ENCODE results near the gene PPIG.
"Not testable (repeated sequence)": the region's sequence is repeated elsewhere in the genome, so short reads cannot be mapped to it uniquely, and the experiment has no call there.

Gene PPIG

DNA sequence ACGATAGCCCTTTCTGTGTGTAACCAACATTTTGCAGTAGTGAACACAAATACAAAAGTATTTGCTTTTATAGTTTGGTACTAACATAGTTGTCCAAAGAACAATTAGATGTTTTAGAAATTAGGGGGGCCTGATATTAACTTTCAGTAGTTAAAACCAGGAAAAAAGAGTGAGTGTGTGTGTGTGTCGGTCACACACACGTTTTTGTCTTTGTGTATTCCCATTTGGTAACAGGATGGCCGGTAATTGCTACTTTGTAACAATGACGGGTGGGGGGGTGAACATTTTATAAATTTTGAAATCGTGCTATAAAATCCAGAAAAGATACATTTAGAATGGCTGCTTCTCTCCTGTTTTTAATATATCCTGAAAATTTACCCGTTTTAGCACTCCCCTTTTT lies 1.5 kb downstream of the PPIG start:
- Histone ChIP-seq H3K27ac (ENCODE audit: low read depth, low read length) (no peak overlapping the region; the same call in 1 of the 2 replicates), H3K36me3 (ENCODE audit: control insufficient read depth, insufficient read depth, low read length) (no peaks in the 10 kb centered on the region), H3K4me3 (ENCODE audit: low read depth, low read length) (peak overlapping the region; percentile 79), H3K4me1 (ENCODE audit: control insufficient read depth, insufficient read depth, low read length) (no peaks in the 10 kb centered on the region), H3K27me3 (ENCODE audit: control insufficient read depth, insufficient read depth, low read length) (no peaks in the 10 kb centered on the region), H3K9ac (ENCODE audit: low read length) (peak overlapping the region; percentile 97), H3K9me3 (ENCODE audit: control insufficient read depth, insufficient read depth, low read depth, low read length) (peaks cover 9% of the 10 kb centered on the region; the same call in 1 of the 2 replicates)

DNA sequence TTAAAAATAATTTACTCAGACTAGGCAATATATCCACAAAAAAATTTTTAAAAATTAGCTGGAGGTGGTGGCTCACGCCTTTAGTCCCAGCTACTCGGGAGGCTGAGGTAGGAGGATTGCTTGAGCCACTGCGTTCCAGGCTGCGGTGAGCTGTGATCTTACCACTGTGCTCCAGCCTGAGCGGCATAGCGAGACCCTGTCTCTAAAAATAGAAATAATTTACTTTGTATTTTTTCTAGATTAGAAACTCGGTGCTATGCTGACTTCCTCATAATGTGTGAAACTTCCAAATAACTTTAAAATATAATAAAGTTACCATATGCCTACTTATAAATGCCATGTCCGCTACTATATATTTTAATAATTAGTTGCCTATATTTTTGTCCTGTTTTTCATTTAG lies 6.7 kb downstream of the PPIG start:
- Histone ChIP-seq H3K36me3 (ENCODE audit: control insufficient read depth, insufficient read depth, low read length) (no peaks in the 10 kb centered on the region), H3K27ac (ENCODE audit: low read depth, low read length) (no peak overlapping the region), H3K9me3 (ENCODE audit: control insufficient read depth, insufficient read depth, low read depth, low read length) (peaks cover 2% of the 10 kb centered on the region; the same call in 1 of the 2 replicates), H3K27me3 (ENCODE audit: control insufficient read depth, insufficient read depth, low read length) (no peaks in the 10 kb centered on the region), H3K4me1 (ENCODE audit: control insufficient read depth, insufficient read depth, low read length) (no peaks in the 10 kb centered on the region), H3K9ac (ENCODE audit: low read length) (no peak overlapping the region), H3K4me3 (ENCODE audit: low read depth, low read length) (no peak overlapping the region)

DNA sequence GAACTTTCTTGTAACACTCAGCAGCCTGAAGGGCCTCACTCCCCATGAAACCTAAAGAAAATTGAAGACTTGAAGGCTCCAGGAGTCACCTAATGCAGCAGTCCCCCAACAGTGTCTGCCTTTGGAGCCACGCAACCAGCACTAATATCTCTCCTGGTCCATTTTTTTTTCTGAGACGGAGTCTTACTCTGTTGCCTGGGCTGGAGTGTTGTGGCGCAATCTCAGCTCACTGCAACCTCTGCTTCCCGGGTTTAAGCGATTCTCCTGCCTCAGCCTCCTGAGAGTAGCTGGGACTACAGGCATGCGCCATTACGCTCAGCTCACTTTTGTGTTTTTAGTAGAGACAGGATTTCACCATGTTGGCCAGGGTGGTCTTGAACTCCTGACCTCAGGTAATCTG lies 12.4 kb downstream of the PPIG start:
- H3K9me3 ChIP-seq (ENCODE audit: control insufficient read depth, insufficient read depth, low read depth, low read length); H3K27ac ChIP-seq (ENCODE audit: low read depth, low read length); H3K27me3 ChIP-seq (ENCODE audit: control insufficient read depth, insufficient read depth, low read length); H3K4me3 ChIP-seq (ENCODE audit: low read depth, low read length); H3K4me1 ChIP-seq (ENCODE audit: control insufficient read depth, insufficient read depth, low read length); H3K36me3 ChIP-seq (ENCODE audit: control insufficient read depth, insufficient read depth, low read length); H3K9ac ChIP-seq (ENCODE audit: low read length): not testable (repeated sequence)

GRCh38 chr2:169598982-169599381 lies 14.8 kb downstream of the PPIG start:
- H3K36me3 ChIP-seq (ENCODE audit: control insufficient read depth, insufficient read depth, low read length) = peaks cover 4% of the 10 kb centered on the region; the same call in 1 of the 2 replicates
- no peaks in the 10 kb centered on the region for H3K9me3 ChIP-seq (ENCODE audit: control insufficient read depth, insufficient read depth, low read depth, low read length)
- H3K9ac ChIP-seq (ENCODE audit: low read length) = no peak overlapping the region
- H3K4me3 ChIP-seq (ENCODE audit: low read depth, low read length) = no peak overlapping the region
- H3K4me1 ChIP-seq (ENCODE audit: control insufficient read depth, insufficient read depth, low read length) = no peaks in the 10 kb centered on the region
- H3K27ac ChIP-seq (ENCODE audit: low read depth, low read length) = no peak overlapping the region; the same call in 1 of the 2 replicates
- no peaks in the 10 kb centered on the region for H3K27me3 ChIP-seq (ENCODE audit: control insufficient read depth, insufficient read depth, low read length)

- H3K27ac ChIP-seq (ENCODE audit: low read depth, low read length) = no peak overlapping the region; the same call in 1 of the 2 replicates
Measured at GRCh38 chr2:169599568-169599967, 15.4 kb downstream of the PPIG start.

DNA sequence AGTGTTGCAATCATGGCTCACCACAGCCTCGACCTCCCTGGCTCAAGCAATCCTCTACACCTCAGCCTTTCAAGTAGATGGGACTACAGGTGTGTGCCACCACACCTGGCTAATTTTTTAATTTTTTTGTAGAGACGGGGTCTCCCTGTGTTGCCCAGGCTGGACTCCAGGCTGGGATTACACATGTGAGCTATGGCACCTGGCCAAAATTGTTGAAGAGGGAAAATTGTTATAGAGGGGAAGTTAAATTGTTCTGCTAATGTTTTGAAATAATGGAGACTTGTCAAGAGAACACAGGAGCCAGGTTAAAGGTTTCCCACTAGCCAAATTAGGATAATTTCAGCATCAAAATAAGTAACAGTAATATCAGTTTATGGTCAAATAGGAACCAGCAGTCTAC lies 25.1 kb downstream of the PPIG start:
- Histone ChIP-seq H3K9me3 (ENCODE audit: control insufficient read depth, insufficient read depth, low read depth, low read length) (no peaks in the 10 kb centered on the region), H3K36me3 (ENCODE audit: control insufficient read depth, insufficient read depth, low read length) (peaks cover 92% of the 10 kb centered on the region)

More at GRCh38 chr2:169599568-169599967, 15.4 kb downstream of the PPIG start:
- Histone ChIP-seq H3K9ac (ENCODE audit: low read length) (no peak overlapping the region), H3K27me3 (ENCODE audit: control insufficient read depth, insufficient read depth, low read length) (no peaks in the 10 kb centered on the region), H3K36me3 (ENCODE audit: control insufficient read depth, insufficient read depth, low read length) (peaks cover 9% of the 10 kb centered on the region), H3K4me3 (ENCODE audit: low read depth, low read length) (no peak overlapping the region), H3K4me1 (ENCODE audit: control insufficient read depth, insufficient read depth, low read length) (no peaks in the 10 kb centered on the region), H3K9me3 (ENCODE audit: control insufficient read depth, insufficient read depth, low read depth, low read length) (no peaks in the 10 kb centered on the region)

DNA sequence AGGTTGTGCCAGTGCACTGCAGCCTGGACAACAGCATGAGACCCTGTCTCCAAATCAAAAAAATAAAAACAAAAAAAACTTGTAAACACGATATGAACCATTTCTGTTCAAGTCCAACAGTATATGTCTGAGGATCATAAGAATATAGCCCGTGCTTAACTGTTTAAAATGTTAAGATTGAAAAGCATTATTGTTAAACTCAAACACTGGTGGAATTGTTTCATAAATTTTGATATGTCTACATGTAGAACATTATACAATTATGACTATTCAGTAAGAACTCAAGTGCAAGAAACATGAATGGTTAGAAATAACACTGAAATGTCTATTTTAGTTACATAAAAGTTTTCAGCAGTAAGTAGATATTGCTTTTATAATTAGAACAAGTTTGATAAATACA lies 29.7 kb downstream of the PPIG start:
- Histone ChIP-seq H3K9me3 (ENCODE audit: control insufficient read depth, insufficient read depth, low read depth, low read length) (peaks cover 3% of the 10 kb centered on the region; the same call in 1 of the 2 replicates), H3K36me3 (ENCODE audit: control insufficient read depth, insufficient read depth, low read length) (peaks cover 69% of the 10 kb centered on the region), H3K27me3 (ENCODE audit: control insufficient read depth, insufficient read depth, low read length) (no peaks in the 10 kb centered on the region), H3K27ac (ENCODE audit: low read depth, low read length) (no peak overlapping the region), H3K4me3 (ENCODE audit: low read depth, low read length) (no peak overlapping the region), H3K4me1 (ENCODE audit: control insufficient read depth, insufficient read depth, low read length) (no peaks in the 10 kb centered on the region), H3K9ac (ENCODE audit: low read length) (no peak overlapping the region)

More for the DNA sequence above, 25.1 kb downstream of the PPIG start:
- no peaks in the 10 kb centered on the region for H3K27me3 ChIP-seq (ENCODE audit: control insufficient read depth, insufficient read depth, low read length)
- no peaks in the 10 kb centered on the region for H3K4me1 ChIP-seq (ENCODE audit: control insufficient read depth, insufficient read depth, low read length)
- H3K27ac ChIP-seq (ENCODE audit: low read depth, low read length) = no peak overlapping the region
- H3K4me3 ChIP-seq (ENCODE audit: low read depth, low read length) = no peak overlapping the region
- H3K9ac ChIP-seq (ENCODE audit: low read length) = no peak overlapping the region

- not testable (repeated sequence) for H3K9ac ChIP-seq (ENCODE audit: low read length); H3K4me3 ChIP-seq (ENCODE audit: low read depth, low read length); H3K27me3 ChIP-seq (ENCODE audit: control insufficient read depth, insufficient read depth, low read length); H3K27ac ChIP-seq (ENCODE audit: low read depth, low read length); H3K9me3 ChIP-seq (ENCODE audit: control insufficient read depth, insufficient read depth, low read depth, low read length); H3K4me1 ChIP-seq (ENCODE audit: control insufficient read depth, insufficient read depth, low read length)
- H3K36me3 ChIP-seq (ENCODE audit: control insufficient read depth, insufficient read depth, low read length) = peaks cover 61% of the 10 kb centered on the region
Measured at GRCh38 chr2:169615982-169616381, 31.8 kb downstream of the PPIG start.

DNA sequence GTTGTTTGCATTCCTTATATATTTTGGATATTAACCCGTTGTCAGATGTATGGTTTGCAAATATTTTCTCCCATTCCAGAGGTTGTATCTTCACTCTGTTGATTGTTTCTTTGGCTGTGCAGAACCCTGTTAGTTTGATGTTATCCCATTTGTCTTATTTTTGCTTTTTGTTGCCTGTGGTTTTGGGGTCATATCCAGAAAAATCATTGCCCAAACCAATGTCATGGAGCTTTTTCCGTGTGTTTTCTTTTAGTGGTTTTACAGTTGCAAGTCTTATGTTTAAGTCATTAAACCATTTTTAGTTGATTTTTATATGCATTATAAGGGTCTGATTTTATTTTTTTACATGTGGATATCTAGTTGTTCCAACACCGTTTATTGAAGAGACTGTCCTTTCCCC lies 35.8 kb downstream of the PPIG start:
- H3K36me3 ChIP-seq (ENCODE audit: control insufficient read depth, insufficient read depth, low read length) = peaks cover 50% of the 10 kb centered on the region
- no peak overlapping the region for H3K27ac ChIP-seq (ENCODE audit: low read depth, low read length)
- H3K9ac ChIP-seq (ENCODE audit: low read length) = no peak overlapping the region
- no peak overlapping the region for H3K4me3 ChIP-seq (ENCODE audit: low read depth, low read length)
- peaks cover 3% of the 10 kb centered on the region; the same call in 1 of the 2 replicates for H3K9me3 ChIP-seq (ENCODE audit: control insufficient read depth, insufficient read depth, low read depth, low read length)
- no peaks in the 10 kb centered on the region for H3K4me1 ChIP-seq (ENCODE audit: control insufficient read depth, insufficient read depth, low read length)
- H3K27me3 ChIP-seq (ENCODE audit: control insufficient read depth, insufficient read depth, low read length) = no peaks in the 10 kb centered on the region

DNA sequence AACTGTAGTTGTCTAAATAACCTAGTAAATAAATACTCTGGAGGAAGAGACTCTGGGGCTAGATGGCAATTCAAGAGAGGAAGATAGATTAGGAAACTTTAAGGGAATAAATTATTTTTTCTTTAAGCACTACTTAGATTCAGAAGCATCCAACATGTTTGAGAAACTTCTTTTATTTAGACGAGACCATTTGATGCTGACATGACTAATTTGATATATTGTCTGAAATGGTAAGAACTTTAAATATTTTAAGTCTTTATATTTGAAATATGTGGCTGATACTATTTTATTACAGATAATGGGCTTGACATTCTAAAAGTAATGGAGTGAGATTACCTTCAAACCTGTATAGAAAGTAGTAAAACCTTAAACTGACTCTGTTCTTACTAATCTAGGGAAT lies 36.4 kb downstream of the PPIG start:
- Histone ChIP-seq H3K27ac (ENCODE audit: low read depth, low read length) (no peak overlapping the region), H3K36me3 (ENCODE audit: control insufficient read depth, insufficient read depth, low read length) (peaks cover 49% of the 10 kb centered on the region), H3K4me3 (ENCODE audit: low read depth, low read length) (no peak overlapping the region), H3K9ac (ENCODE audit: low read length) (no peak overlapping the region), H3K4me1 (ENCODE audit: control insufficient read depth, insufficient read depth, low read length) (no peaks in the 10 kb centered on the region), H3K27me3 (ENCODE audit: control insufficient read depth, insufficient read depth, low read length) (no peaks in the 10 kb centered on the region), H3K9me3 (ENCODE audit: control insufficient read depth, insufficient read depth, low read depth, low read length) (no peaks in the 10 kb centered on the region)

DNA sequence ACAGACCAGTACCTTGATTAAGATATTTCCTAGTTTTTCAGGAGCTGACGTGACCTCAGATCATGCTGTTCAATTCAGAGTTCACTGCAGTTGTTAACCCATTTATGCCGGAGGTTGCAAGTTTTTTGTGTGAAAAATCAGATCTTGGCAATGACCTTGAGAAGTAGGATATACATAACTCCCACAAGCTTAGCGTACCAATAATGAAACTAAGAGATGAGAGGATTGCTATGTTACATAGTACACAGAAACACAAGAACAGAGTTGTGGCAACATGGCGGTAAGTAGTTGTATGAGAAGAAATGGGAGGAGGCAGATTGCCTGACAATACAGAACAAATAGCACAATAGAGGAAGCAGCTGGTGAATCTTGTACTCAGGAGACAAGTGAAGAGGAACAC lies 39.1 kb downstream of the PPIG start:
- Histone ChIP-seq H3K36me3 (ENCODE audit: control insufficient read depth, insufficient read depth, low read length) (peaks cover 49% of the 10 kb centered on the region), H3K27ac (ENCODE audit: low read depth, low read length) (no peak overlapping the region), H3K9me3 (ENCODE audit: control insufficient read depth, insufficient read depth, low read depth, low read length) (no peaks in the 10 kb centered on the region), H3K4me1 (ENCODE audit: control insufficient read depth, insufficient read depth, low read length) (no peaks in the 10 kb centered on the region), H3K9ac (ENCODE audit: low read length) (no peak overlapping the region), H3K4me3 (ENCODE audit: low read depth, low read length) (no peak overlapping the region), H3K27me3 (ENCODE audit: control insufficient read depth, insufficient read depth, low read length) (no peaks in the 10 kb centered on the region)

DNA sequence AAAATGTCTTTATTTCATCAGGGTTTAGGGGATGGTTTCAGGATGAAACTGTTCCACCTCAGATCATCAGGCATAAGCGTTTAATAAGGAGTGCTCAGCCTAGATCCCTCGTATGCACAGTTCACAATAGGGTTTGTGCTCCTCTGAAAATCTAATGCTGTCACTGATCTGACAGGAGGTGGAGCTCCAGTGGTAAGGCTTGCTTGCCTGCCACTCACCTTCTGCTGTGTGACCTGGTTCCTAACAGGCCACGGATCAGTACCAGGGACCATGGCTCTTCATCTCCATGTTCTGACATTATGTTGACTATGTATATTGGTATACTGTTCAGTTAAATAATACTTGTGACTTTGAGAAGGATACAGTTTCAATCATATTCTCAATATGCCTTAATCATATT lies 41.6 kb downstream of the PPIG start:
- no peaks in the 10 kb centered on the region for H3K27me3 ChIP-seq (ENCODE audit: control insufficient read depth, insufficient read depth, low read length)
- no peak overlapping the region for H3K4me3 ChIP-seq (ENCODE audit: low read depth, low read length)
- H3K4me1 ChIP-seq (ENCODE audit: control insufficient read depth, insufficient read depth, low read length) = no peaks in the 10 kb centered on the region
- H3K9me3 ChIP-seq (ENCODE audit: control insufficient read depth, insufficient read depth, low read depth, low read length) = no peaks in the 10 kb centered on the region
- H3K36me3 ChIP-seq (ENCODE audit: control insufficient read depth, insufficient read depth, low read length) = peaks cover 46% of the 10 kb centered on the region
- H3K9ac ChIP-seq (ENCODE audit: low read length) = no peak overlapping the region
- no peak overlapping the region for H3K27ac ChIP-seq (ENCODE audit: low read depth, low read length)
